ENCODE data around the gene TUBB4A.
"Not testable (repeated sequence)": the region's sequence is repeated elsewhere in the genome, so short reads cannot be mapped to it uniquely, and the experiment has no call there.

TUBB4A gene

GRCh38 chr19:6522712-6523111 lies 20.6 kb upstream of the TUBB4A start:
- DNase-seq: no peak

GRCh38 chr19:6521718-6522646 lies 19.9 kb upstream of the TUBB4A start:
- DNase-seq: no peak

GRCh38 chr19:6519289-6519688 lies 17.2 kb upstream of the TUBB4A start:
- peak in 1 of 2 experiments; percentile 40 for DNase-seq

- DNase-seq: no peak
Measured at GRCh38 chr19:6518145-6518911, 16.2 kb upstream of the TUBB4A start.

GRCh38 chr19:6516659-6517291 lies 14.7 kb upstream of the TUBB4A start:
- DNase-seq: peak; percentile 76 to 82

GRCh38 chr19:6516018-6516658 lies 14.0 kb upstream of the TUBB4A start:
- peak; percentile 93 to 96 for DNase-seq

- no peak for DNase-seq
Measured at GRCh38 chr19:6514926-6515544, 12.9 kb upstream of the TUBB4A start.

GRCh38 chr19:6514089-6514488 lies 12.0 kb upstream of the TUBB4A start:
- no peak for DNase-seq

- no peak for DNase-seq
Measured at GRCh38 chr19:6510618-6511017, 8.5 kb upstream of the TUBB4A start.

- no peak for DNase-seq
Measured at GRCh38 chr19:6509118-6509971, 7.2 kb upstream of the TUBB4A start.

GRCh38 chr19:6508028-6508771 lies 6.1 kb upstream of the TUBB4A start:
- DNase-seq: not testable (repeated sequence)

GRCh38 chr19:6503407-6504201 lies 1.5 kb upstream of the TUBB4A start:
- DNase-seq: no peak

- DNase-seq: no peak
Measured at GRCh38 chr19:6500837-6501739, 1.0 kb downstream of the TUBB4A start.

GRCh38 chr19:6499052-6499790 lies 2.9 kb downstream of the TUBB4A start:
- DNase-seq: no peak

- no peak for DNase-seq
Measured at GRCh38 chr19:6498294-6499036, 3.6 kb downstream of the TUBB4A start.

- DNase-seq: no peak
Measured at GRCh38 chr19:6495947-6496346, 6.2 kb downstream of the TUBB4A start.

GRCh38 chr19:6494438-6495036 lies 7.6 kb downstream of the TUBB4A start:
- no peak for DNase-seq

Data from SW 1271 (cell line).